HG03039 (cell line): Measurements from ENCODE around the gene LSM14A.
"Not testable (repeated sequence)": the region's sequence is repeated elsewhere in the genome, so short reads cannot be mapped to it uniquely, and the experiment has no call there.

ENCODE experiments used
- ATAC-seq: cut with Tn5 transposase; IDR thresholded peaks from one replicate; pipeline ENCODE4 v1.9.1; 2021; ENCODE audit warnings: mild to moderate bottlenecking, moderate library complexity; ENCODE audit not compliant: unreplicated experiment

The LSM14A gene

DNA sequence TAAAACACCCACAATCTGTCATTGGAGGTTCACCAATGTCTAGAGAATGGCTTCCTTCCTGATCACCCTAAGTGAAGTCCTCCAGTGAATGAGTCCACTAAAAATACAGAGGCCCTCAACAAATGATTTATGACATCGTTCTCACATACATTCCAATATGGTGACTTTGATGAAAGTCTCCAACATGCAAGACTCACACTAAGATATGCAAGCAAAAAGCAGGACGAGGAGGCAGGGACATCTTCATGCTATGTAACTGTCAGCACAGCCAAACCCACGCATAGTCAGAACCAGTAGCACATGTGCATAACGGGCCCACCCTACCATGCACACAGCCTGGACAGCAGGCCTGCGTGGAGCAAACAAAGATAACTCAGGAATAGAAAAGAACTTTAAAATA lies 16.6 kb upstream of the LSM14A start:
- ATAC-seq: no peak

DNA sequence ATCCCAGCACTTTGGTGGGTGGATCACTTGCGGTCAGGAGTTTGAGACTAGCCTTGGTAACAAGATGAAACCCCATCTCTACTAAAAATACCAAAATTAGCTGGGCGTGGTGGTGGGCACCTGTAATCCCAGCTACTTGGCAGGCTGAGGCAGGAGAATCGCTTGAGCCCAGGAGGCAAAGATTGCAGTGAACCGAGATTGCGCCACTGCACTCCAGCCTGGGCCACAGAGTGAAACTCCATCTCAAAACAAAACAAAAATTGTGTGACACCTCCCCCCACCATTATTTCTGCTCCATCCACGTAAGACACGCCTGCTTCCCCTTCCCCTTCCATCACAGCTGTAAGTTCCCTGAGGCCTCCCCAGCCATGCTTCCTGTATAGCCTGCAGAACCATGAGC lies 13.3 kb upstream of the LSM14A start:
- not testable (repeated sequence) for ATAC-seq

DNA sequence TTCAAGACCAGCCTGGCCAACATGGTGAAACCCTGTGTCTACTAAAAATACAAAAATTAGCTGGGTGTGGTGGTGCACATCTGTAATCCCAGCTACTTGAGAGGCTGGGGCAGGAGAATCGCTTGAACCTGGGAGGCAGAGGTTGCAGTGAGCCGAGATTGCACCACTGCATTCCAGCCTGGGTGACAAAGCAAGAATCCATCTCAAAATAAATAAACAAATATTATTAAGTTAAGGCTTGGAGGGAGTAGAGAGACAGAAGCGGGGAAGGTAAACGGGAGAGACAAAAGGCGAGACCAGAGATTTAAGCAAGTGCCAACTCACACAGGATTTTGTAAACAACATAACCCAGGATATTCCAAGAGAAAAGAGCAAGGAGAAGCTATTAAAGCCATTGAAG lies 12.8 kb upstream of the LSM14A start:
- ATAC-seq: not testable (repeated sequence)

DNA sequence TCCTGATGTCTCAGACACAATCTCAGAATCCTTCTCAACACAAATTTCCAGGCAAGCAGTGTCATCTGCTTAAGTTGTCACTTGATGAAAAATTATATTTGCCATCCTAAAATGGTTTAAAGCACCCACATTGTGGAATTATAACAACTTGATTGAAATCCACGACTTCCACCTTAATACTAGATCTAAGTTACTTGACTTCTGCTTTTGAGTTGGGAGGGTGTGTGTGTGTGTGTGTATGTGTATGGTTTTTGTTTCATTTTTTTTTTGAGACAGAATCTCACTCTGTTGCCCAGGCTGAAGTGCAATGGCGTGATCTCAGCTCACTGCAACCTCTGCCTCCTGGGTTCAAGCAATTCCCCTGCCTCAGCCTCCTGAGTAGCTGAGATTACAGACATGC lies 10.4 kb upstream of the LSM14A start:
- ATAC-seq: not testable (repeated sequence)

DNA sequence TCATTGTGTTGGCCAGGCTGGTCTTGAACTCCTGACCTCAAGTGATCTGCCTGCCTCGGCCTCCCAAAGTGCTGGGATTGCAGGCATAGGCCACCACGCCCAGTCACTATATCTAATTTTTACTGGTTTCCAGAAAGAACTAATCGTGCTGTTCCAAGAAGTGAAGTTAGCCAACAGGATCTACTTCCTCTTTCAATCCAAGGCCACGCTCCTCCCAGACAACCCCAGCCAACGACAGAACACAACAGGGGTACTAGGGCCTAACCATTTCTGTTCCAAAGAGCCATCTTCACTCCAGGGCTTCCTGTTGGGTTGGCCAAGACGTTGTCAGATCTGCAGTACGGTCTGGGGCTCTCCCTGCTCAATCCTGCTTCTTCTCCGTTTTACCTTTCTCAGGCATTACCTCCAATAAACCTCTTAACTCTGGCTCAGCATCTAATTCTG lies 7.0 kb upstream of the LSM14A start:
- no peak for ATAC-seq

DNA sequence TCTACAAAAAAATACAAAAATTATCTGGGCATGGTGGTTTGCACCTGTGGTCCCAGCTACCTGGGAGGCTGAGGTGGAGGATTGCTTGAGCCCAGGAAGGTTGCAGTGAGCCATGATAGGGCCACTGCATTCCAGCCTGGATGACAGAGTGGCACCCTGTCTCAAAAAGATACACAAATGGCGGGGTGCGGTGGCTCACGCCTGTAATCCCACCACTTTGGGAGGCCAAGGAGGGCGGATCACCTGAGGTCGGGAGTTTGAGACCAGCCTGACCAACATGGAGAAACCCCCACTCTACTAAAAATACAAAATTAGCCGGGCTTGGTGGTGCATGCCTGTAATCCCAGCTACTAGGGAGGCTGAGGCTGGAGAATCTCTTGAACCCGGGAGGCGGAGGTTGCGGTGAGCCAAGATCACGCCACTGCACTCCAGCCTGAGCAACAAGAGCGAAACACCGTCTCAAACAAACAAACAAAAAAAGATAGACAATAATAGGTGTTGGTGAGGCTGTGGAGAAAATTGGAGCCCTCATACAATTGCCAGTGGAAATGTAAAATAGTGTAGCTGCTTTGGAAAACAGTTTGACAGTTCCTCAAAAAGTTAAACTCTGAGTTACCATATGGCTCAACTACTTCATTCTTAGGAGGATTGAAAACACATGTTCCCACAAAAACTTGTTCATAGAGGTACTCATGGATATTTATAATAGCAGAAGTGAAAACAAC lies 2.7 kb upstream of the LSM14A start:
- ATAC-seq: not testable (repeated sequence)

DNA sequence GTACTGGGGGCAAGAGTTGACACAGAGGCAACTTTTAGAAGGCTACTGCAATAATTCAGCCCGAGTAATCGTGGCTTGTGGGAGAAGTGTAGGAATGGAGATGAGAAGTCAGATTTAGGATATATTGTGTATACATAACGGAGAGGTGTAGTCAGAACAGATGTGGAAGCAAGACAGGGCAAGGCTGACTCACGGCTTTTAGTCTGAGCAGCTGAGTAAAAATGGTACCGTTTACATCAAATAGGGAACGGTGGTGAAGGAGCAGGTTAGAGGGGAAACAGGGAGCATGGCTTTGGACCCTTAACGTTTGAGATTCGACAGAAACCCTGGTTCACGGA lies 796 bp upstream of the LSM14A start:
- peak; percentile 20 for ATAC-seq

DNA sequence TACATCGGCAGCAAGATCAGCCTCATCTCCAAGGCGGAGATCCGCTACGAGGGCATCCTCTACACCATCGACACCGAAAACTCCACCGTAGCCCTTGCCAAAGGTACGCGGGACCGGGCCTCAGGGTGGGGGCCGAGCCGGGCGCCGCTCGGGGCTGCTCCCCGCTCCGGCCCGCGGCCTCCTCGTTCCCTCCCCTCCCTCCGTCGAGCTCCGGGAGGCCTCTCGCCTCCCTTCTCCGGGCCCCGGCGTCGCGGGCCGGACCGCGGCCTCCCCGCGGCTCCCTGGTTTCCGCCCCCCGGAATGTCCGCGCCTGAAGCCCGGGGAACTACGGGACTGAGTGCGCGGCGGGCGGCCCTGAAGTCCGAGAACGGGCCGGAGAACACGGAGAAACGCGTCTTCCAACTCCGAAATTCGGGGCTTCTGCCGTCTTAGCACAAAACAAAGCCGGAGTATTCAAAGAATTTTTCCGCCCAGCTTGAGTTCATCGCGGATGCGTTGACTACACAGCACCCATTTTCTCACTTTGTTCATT lies 423 bp downstream of the LSM14A start:
- ATAC-seq: peak; percentile 27

DNA sequence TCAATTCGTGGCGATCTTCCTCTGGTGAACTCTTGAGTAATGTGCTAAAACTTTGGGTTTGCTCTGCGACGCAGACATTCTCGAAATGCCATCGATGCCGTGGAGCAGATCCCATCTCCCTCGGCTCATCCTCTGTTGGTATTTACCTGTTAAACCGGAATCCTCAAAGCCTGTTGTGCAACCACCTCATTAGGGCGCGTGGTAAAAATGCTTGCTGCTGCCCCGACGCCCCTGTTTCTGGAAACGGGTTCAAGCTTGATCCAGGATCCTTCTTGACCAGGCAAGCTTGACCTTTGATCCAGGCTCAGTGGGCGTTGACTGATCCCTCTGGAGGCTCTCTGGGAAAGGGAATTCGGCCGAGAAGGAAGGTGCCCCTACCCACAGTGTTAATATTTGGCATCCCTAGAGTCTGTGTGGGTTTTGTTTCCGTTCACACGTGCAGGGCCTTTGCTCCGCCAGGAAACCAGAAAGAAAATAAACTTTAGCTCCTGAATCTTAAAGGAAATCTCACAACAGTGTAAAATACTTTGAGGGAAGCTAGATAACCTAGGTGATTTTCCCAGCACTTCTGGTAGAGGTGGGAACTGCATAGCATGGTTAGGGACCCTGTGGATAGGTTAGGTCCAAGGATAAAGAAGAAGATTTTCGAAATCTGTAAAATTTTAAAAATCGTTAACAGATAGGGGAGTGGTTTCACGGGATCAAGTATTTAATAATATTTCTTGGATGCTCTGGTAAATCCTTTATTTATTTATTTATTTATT lies 1.1 kb downstream of the LSM14A start:
- peak; percentile 4 for ATAC-seq

DNA sequence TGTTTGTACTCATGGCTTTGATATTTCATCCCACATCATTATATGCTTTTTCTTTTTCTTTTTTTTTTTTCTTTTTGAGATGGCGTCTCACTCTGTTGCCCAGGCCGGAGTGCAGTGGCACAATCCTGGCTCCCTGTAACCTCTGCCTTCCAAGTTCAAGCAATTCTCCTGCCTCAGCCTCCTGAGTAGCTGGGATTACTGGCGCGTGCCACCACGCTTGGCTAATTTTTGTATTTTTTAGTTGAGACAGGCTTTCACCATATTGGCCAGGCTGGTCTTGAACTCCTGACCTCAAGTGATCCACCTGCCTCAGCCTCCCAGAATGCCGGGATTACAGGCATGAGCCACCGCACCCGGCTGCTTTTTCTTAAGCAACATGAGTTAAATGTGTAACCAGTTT lies 2.9 kb downstream of the LSM14A start:
- ATAC-seq: not testable (repeated sequence)

DNA sequence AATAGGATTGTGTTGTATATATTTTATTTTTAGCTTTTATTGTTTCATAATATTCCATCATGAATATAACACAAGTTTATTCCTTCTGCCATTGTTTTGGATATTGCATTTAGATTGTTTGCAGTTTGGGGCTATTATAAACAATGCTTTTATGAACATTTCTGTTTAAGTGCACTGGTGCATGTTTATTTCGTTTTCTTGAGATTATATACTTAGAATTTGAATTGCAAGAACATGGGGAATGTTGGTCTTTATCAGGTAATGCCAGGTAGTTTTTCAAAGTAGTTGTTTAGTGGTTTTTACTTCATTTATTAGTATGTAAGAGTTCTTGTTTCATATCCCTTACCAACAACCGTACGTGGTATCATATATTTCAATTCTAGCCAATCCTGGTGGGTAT lies 4.3 kb downstream of the LSM14A start:
- no peak for ATAC-seq

DNA sequence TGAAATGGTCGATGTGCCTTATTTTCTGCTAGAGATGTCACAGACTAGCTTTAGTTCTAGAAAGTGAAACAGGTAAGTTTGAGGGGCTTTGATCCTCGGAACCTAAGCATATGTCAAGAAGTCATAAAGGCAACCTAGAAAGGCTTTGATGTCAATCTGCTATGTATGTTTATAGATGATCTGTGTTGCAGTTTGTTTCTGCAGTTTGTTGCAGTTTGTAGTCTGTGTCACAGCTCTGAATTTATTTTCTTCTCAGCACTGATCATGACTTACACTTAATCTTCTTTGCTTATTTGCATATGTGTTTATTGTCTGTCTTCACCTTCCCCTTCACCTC lies 5.9 kb downstream of the LSM14A start:
- ATAC-seq: no peak

DNA sequence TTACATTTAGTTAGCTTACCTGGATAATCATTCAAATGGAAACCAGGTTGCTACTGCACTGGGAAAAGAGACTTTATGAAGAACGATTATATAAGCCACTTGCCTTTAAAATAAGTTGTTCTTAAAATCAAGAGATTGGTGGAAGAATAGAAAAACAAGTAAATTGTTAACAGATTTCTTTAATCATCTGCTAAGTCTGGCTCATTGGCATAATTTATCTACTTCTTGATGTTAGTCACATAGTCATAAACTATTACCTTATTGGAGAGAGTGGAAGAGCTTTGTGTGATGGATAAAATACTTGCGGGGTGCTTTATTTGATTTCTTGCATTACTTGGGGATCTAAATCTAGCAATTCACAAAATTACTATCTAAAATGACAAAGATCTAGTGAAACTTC lies 6.8 kb downstream of the LSM14A start:
- no peak for ATAC-seq

DNA sequence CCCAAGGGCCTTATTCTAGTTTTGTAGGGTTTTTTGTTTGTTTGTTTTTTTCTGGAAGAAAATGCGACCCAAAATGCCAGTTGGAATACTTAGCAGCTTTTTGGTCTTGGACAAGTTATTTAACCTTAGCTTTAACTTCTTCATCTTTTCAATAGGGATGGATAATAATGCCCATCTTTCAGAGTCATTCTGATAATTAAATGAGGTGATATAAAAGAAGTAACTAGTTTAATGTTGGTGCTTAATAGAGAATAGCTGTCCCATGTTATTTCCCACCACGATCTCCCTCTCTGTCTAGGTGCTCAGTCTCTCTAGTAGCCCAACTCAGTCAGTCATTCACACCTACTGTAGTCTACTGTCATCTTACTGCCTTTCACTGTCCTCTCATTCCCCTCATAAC lies 8.0 kb downstream of the LSM14A start:
- no peak for ATAC-seq

DNA sequence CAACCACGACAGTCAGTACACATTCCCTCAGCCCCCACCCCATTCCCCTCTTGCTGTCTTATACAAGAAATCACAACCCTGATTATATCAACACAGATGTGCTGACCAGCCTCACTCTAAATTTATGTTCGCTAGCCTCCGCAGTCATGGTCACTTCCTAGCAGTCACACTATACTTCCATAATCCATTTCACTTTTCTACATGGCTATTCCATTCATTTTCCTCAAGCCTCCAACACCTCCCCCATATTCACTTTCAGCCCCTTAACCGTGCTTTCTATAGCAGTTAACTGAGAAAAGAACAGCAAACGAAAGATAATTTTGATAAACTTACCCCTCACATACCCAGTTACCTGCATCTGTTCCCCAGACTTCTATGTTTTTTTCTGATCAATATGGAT lies 8.4 kb downstream of the LSM14A start:
- ATAC-seq: no peak

DNA sequence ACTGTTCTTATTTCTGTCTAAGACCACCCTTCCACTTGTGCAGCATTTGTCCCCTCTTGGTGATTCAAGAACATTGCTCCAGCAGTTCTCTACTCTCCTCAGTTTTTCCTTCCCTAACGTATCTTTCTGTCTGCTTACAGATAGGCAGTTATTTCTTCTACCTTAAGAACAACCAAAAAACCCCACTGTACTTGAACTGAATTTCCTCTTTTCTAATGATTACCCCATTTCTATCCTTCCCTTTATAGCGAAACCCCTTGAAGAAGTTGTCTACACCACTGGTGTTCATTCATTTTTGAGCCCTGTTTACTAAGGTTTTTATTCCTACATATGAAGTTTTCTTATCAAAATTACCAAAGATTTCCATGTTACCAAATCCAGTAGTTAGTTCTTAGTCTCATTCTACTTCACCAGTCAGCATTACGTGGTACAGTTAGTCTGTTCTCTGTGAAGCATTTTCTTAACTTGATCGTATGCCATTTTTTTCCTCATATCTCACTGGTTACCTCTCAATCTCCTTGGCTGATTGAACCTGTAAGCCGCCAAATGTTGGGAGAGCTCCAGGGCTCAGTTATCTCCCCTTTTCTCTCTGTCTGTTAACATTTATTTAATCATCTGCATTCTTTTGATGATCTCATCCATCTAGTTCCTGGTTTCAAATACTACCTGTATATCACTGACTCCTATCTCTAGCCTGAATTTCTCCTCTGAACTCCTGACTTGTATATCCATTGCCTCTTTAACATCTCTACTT lies 9.0 kb downstream of the LSM14A start:
- ATAC-seq: no peak

DNA sequence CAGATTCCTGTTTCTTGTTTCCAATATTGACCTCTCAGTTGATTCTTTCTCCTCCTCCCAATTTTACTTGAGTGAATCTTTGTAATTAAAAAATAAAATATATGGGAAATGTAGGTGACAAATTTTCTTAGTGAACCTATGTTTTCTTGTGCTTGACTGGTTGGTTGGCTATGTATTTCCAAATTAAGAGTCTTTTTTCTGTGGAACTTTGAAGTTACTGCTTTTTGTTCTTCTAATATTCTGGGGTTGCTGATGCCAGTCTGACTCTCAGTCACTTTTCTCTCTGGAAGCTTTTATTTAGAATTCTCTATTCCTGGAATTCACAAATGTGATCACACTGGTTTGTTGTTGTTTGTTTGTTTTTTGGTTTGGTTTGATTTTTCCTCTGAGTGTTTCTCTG lies 9.8 kb downstream of the LSM14A start:
- no peak for ATAC-seq

DNA sequence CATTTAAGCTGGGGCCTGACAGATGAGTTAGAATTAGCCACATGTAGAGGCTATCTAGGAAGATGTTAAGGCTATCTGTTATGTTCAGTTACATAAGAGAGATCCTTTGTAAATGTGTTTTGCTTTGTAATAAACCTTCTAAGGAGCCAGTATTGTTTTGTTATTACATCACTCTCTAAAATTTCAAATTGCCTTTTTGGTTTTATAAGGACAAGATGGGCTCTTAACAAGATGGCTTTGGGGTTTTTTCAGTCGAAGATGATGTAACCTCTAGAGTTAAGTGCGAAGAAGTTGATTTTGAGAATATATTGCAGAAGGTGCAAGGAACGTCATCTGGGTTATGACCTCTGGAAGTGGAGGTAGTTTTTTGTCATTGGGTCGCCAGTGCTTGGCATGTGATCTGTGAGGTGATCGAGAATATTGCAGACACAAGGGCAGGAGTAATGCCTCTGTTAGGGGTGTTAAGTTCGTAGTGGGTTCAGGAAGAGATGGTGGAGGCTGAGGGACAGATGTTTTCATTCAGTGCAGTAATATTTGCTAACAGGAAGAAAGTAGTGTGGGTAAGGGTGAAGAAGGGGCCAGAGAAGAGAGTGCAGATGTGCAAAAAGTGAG lies 12.7 kb downstream of the LSM14A start:
- ATAC-seq: no peak

DNA sequence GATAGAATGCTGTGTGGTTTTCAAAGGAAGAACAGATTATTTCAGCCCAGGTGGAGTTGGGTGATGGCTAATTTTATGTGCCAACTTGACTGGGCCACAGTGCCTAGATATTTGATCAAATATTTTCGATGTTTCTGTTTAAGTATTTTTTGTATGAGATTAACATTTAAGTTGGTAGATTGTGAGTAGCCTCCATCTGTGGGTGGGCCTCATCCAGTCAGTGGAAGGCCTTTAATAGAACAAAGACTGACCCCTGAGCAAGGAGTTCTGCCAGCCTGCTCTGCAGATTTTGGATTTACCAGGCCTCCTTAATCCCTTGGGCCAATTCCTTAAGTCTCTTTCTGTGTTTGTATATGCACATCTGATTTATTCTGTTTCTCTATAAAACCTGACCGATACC lies 13.9 kb downstream of the LSM14A start:
- no peak for ATAC-seq

DNA sequence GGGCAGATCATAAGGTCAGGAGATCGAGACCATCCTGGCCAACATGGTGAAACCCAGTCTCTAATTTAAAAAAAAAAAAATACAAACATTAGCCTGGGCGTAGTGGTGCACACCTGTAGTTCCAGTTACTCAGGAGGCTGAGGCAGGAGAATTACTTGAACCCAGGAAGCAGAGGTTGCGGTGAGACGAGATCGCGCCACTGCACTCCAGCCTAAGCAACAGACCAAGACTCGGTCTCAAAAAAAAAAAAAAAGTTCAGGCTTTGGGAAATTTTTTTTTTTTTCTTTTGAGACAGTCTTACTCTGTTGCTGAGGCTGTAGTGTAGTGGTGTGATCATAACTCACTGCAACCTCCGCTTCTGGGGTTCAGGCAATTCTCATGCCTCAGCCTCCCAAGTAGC lies 14.7 kb downstream of the LSM14A start:
- ATAC-seq: no peak

DNA sequence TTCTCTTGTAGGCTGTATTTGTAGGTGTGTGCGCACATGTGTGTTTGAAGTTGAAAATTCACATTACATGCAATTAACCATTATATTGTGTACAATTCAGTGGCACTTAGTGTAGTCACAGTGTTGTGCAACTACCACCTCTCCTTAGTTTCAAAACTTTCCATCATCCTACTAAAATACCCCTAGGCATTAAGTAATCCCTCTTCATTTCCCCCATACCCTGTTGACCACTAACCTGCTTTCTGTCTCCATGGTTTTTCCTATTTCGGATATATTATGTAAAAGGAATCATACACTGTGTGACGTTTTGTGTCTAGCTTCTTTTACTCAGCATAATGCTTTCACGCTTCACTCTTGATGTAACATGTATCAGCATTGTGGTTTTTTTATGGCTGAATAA lies 16.1 kb downstream of the LSM14A start:
- ATAC-seq: no peak
